CD8-positive, alpha-beta memory T cell (primary cell): ENCODE data around the gene TMOD2. TPM values are rescaled to one million over a fixed set of nuclear protein-coding genes. Genes with fewer than 3 reads are reported as not detected.

ENCODE experiments used
- CTCF ChIA-PET: fragments of 350-600 bp; sonication (Branson Sonifier 250); formaldehyde crosslinking; loops from one replicate; lab custom pipeline; 2021; ENCODE audit warnings: antibody characterized with exemption; lab: Charles Lee
- POLR2A ChIA-PET: fragments of 350-600 bp; sonication (Branson Sonifier 250); formaldehyde crosslinking; loops from one replicate; lab custom pipeline; 2021; ENCODE audit warnings: antibody characterized with exemption; lab: Charles Lee
- DNase-seq, 5 donors: peaks; one replicate each; pipeline versions ENCODE4 v3.0.0 to v3.0.0-alpha.2; 2020 to 2022; ENCODE audit warnings: mixed read lengths in 1 of 5
- H3K27ac ChIP-seq: one replicate; pipeline ENCODE4 v1.7.0; 2013; ENCODE audit warnings: low read depth, mild to moderate bottlenecking, low read length, moderate library complexity
- H3K27me3 ChIP-seq: 2 replicates; pipeline ENCODE4 v1.7.0; 2013; ENCODE audit warnings: low read length, mild to moderate bottlenecking; ENCODE audit not compliant: insufficient read depth, poor library complexity, severe bottlenecking
- H3K36me3 ChIP-seq: 2 replicates; pipeline ENCODE4 v1.7.0; 2013; ENCODE audit warnings: mild to moderate bottlenecking, low read length, moderate library complexity; ENCODE audit not compliant: insufficient read depth
- H3K4me1 ChIP-seq: 2 replicates; pipeline ENCODE4 v1.7.0; 2013; ENCODE audit warnings: mild to moderate bottlenecking, low read length, moderate library complexity; ENCODE audit not compliant: insufficient read depth
- H3K4me3 ChIP-seq: 2 replicates; pipeline ENCODE4 v1.7.0; 2013; ENCODE audit warnings: mild to moderate bottlenecking, low read length
- H3K9me3 ChIP-seq: 2 replicates; pipeline ENCODE4 v1.7.0; 2013; ENCODE audit warnings: mild to moderate bottlenecking, low read length
- H3K27ac Mint-ChIP-seq, 8 donors: one replicate each; pipeline ENCODE4 v1.8.0; 2020 to 2021; ENCODE audit warnings: mixed read lengths in 8 of 8, mild to moderate bottlenecking in 6 of 8, inconsistent platforms in 3 of 8, moderate library complexity in 3 of 8
- H3K27me3 Mint-ChIP-seq, 2 donors: one replicate each; pipeline ENCODE4 v1.8.0; 2020 to 2021; ENCODE audit warnings: mixed read lengths in 2 of 2, mild to moderate bottlenecking in 1 of 2, moderate library complexity in 1 of 2
- H3K36me3 Mint-ChIP-seq, 3 donors: one replicate each; pipeline ENCODE4 v1.8.0; 2020 to 2021; ENCODE audit warnings: mixed read lengths in 3 of 3, inconsistent platforms in 1 of 3, mild to moderate bottlenecking in 1 of 3
- H3K4me1 Mint-ChIP-seq, 3 donors: one replicate each; pipeline ENCODE4 v1.8.0; 2020 to 2021; ENCODE audit warnings: mixed read lengths in 3 of 3, inconsistent platforms in 1 of 3, mild to moderate bottlenecking in 1 of 3
- H3K4me3 Mint-ChIP-seq, 7 donors: one replicate each; pipeline ENCODE4 v1.8.0; 2020 to 2021; ENCODE audit warnings: mixed read lengths in 7 of 7, mild to moderate bottlenecking in 6 of 7, moderate library complexity in 4 of 7, inconsistent platforms in 2 of 7
- H3K9me3 Mint-ChIP-seq, 5 donors: one replicate each; pipeline ENCODE4 v1.8.0; 2020 to 2022; ENCODE audit warnings: mixed read lengths in 5 of 5, mild to moderate bottlenecking in 3 of 5, moderate library complexity in 2 of 5, inconsistent platforms in 1 of 5
- polyA plus RNA-seq: library from polyadenylated mRNA; unstranded; fragments of 300-500 nt; fragmentation: Illumina TruSeq; gene quantifications from one replicate; pipeline ENCODE4 v1.2.3, GENCODE V29; 2021
- total RNA-seq, 2 experiments: library from RNA; stranded (reverse); gene quantifications; one replicate each; pipeline ENCODE4 v1.2.3, GENCODE V29; 2021

Gene TMOD2
- total and polyA plus RNA-seq, 3 experiments from 2014 or later, result 3.1 to 10.0 (median 8.6) TPM

- Mint-ChIP-seq H3K4me3 (no peak overlapping the region), H3K4me1 (no peaks in the 10 kb centered on the region), H3K9me3 (no peaks in the 10 kb centered on the region), H3K36me3 (peaks cover 20 to 70% (median 32%) of the 10 kb centered on the region in 3 donors), H3K27me3 (no peaks in the 10 kb centered on the region), H3K27ac (no peak overlapping the region)
- no peak for DNase-seq
- no peaks in the 10 kb centered on the region for H3K9me3 ChIP-seq
- POLR2A ChIA-PET, result no interaction called here
- CTCF ChIA-PET, result no interaction called here
- H3K4me1 ChIP-seq, result no peaks in the 10 kb centered on the region
- H3K4me3 ChIP-seq, result no peak overlapping the region
- no peaks in the 10 kb centered on the region for H3K27me3 ChIP-seq
- H3K27ac ChIP-seq, result no peak overlapping the region
- peaks cover 7% of the 10 kb centered on the region for H3K36me3 ChIP-seq
These were observed 52.6 kb downstream of the TMOD2 start for GRCh38 chr15:51803965-51804364.

- ChIA-PET CTCF (no interaction called here), POLR2A (no interaction called here)
These were observed 54.7 kb downstream of the TMOD2 start for GRCh38 chr15:51806123-51806522.

GRCh38 chr15:51809457-51809856, 58.1 kb downstream of the TMOD2 start:
- H3K4me3 Mint-ChIP-seq, result no peak overlapping the region
- H3K36me3 Mint-ChIP-seq, result peaks cover 24 to 67% (median 40%) of the 10 kb centered on the region in 3 donors
- Histone ChIP-seq H3K4me1 (no peaks in the 10 kb centered on the region), H3K36me3 (peaks cover 7% of the 10 kb centered on the region), H3K27ac (no peak overlapping the region), H3K27me3 (no peaks in the 10 kb centered on the region), H3K4me3 (no peak overlapping the region), H3K9me3 (no peaks in the 10 kb centered on the region)
- no peak for DNase-seq
- H3K4me1 Mint-ChIP-seq, result no peaks in the 10 kb centered on the region
- H3K27me3 Mint-ChIP-seq, result no peaks in the 10 kb centered on the region
- no peaks in the 10 kb centered on the region for H3K9me3 Mint-ChIP-seq
- POLR2A ChIA-PET, result interaction anchor here (0.5 kb wide), 1 partner anchor 560 kb away, joined by 7 read pairs; no protein-coding TSS in a partner anchor
- no peak overlapping the region for H3K27ac Mint-ChIP-seq
- CTCF ChIA-PET, result no interaction called here

More at GRCh38 chr15:51806123-51806522, 54.7 kb downstream of the TMOD2 start:
- peak overlapping the region in 1 of 8 donors; percentile 17 for H3K27ac Mint-ChIP-seq
- H3K9me3 Mint-ChIP-seq, result no peaks in the 10 kb centered on the region
- no peak overlapping the region for H3K4me3 Mint-ChIP-seq
- H3K27me3 ChIP-seq, result no peaks in the 10 kb centered on the region
- H3K36me3 Mint-ChIP-seq, result peaks cover 20 to 66% (median 30%) of the 10 kb centered on the region in 3 donors
- no peak overlapping the region for H3K27ac ChIP-seq
- H3K36me3 ChIP-seq, result peaks cover 7% of the 10 kb centered on the region
- H3K4me1 Mint-ChIP-seq, result no peaks in the 10 kb centered on the region
- H3K4me1 ChIP-seq, result no peaks in the 10 kb centered on the region
- no peaks in the 10 kb centered on the region for H3K9me3 ChIP-seq
- H3K27me3 Mint-ChIP-seq, result no peaks in the 10 kb centered on the region
- no peak for DNase-seq
- H3K4me3 ChIP-seq, result no peak overlapping the region

- DNase-seq, result no peak
- Mint-ChIP-seq H3K4me3 (no peak overlapping the region), H3K9me3 (no peaks in the 10 kb centered on the region), H3K4me1 (no peaks in the 10 kb centered on the region), H3K27ac (no peak overlapping the region), H3K27me3 (no peaks in the 10 kb centered on the region), H3K36me3 (peaks cover 13 to 53% (median 28%) of the 10 kb centered on the region in 3 donors)
- Histone ChIP-seq H3K9me3 (no peaks in the 10 kb centered on the region), H3K27ac (no peak overlapping the region), H3K27me3 (no peaks in the 10 kb centered on the region), H3K36me3 (no peaks in the 10 kb centered on the region), H3K4me1 (no peaks in the 10 kb centered on the region), H3K4me3 (no peak overlapping the region)
- ChIA-PET CTCF (no interaction called here), POLR2A (no interaction called here)
These were observed 61.2 kb downstream of the TMOD2 start for GRCh38 chr15:51812598-51812997.

DNA sequence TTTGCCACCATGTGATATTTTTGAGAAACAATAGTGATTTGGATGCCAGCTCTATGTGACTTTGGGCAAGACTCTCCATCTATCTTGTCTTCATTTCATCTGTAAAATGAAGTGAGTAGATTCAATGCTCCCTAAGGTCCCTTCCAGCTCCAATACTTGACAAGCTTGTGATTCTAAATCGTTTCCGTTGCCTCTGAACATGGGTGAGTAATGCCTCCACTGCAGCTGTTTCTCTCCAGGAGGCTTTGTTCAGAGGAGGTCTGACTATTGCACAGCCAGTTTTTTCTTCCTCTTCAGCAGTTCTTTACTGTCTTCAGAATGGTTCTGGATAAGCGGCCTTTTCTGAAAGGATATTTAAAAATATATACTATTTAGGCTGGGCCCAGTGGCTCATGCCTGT, 63.2 kb downstream of the TMOD2 start:
- Histone ChIP-seq H3K4me3 (no peak overlapping the region), H3K4me1 (no peaks in the 10 kb centered on the region), H3K36me3 (no peaks in the 10 kb centered on the region), H3K27ac (no peak overlapping the region), H3K27me3 (no peaks in the 10 kb centered on the region), H3K9me3 (no peaks in the 10 kb centered on the region)
- H3K36me3 Mint-ChIP-seq, result peaks cover 21 to 34% (median 23%) of the 10 kb centered on the region in 3 donors
- H3K4me1 Mint-ChIP-seq, result no peaks in the 10 kb centered on the region
- peaks cover 0 to 4% (median 1%) of the 10 kb centered on the region in 5 donors for H3K9me3 Mint-ChIP-seq
- no peak for DNase-seq
- H3K27me3 Mint-ChIP-seq, result peaks cover 0 to 3% of the 10 kb centered on the region in 2 donors
- no peak overlapping the region for H3K4me3 Mint-ChIP-seq
- ChIA-PET CTCF (no interaction called here), POLR2A (no interaction called here)
- H3K27ac Mint-ChIP-seq, result no peak overlapping the region

DNA sequence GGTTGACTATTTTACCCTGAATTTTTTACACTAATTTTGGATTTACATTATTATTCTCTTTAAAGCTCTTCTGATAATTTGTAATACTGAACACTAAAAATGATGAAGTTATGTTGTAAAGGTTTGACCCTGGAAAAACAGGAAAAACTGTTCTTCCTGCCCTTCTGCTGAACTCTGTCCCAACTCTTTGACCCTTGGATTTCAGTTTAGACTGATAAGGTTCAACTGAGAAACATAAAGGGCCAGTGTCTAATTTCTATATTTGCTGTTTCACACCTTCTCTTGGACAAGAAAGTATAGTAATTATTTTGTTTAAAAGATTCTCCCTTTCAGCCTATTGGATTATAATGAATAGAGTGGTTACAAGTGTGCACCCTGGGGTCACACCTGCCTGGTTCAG, 65.2 kb downstream of the TMOD2 start:
- no peaks in the 10 kb centered on the region for H3K4me1 Mint-ChIP-seq
- Histone ChIP-seq H3K36me3 (no peaks in the 10 kb centered on the region), H3K4me1 (no peaks in the 10 kb centered on the region), H3K4me3 (no peak overlapping the region), H3K9me3 (no peaks in the 10 kb centered on the region), H3K27me3 (no peaks in the 10 kb centered on the region), H3K27ac (no peak overlapping the region)
- no peak overlapping the region for H3K4me3 Mint-ChIP-seq
- CTCF ChIA-PET, result no interaction called here
- H3K9me3 Mint-ChIP-seq, result peaks cover 10 to 20% (median 18%) of the 10 kb centered on the region in 5 donors
- H3K36me3 Mint-ChIP-seq, result peaks cover 21 to 37% (median 25%) of the 10 kb centered on the region in 3 donors
- no peak overlapping the region for H3K27ac Mint-ChIP-seq
- peaks cover 0 to 4% of the 10 kb centered on the region in 2 donors for H3K27me3 Mint-ChIP-seq
- no peak for DNase-seq
- POLR2A ChIA-PET, result no interaction called here

GRCh38 chr15:51818150-51818549, 66.8 kb downstream of the TMOD2 start:
- no peaks in the 10 kb centered on the region for H3K36me3 ChIP-seq
- H3K4me3 ChIP-seq, result no peak overlapping the region
- peaks cover 10 to 22% (median 20%) of the 10 kb centered on the region in 5 donors for H3K9me3 Mint-ChIP-seq
- H3K4me1 ChIP-seq, result no peaks in the 10 kb centered on the region
- no peak overlapping the region for H3K4me3 Mint-ChIP-seq
- no peak for DNase-seq
- H3K27ac ChIP-seq, result no peak overlapping the region
- H3K27me3 ChIP-seq, result no peaks in the 10 kb centered on the region
- H3K9me3 ChIP-seq, result no peaks in the 10 kb centered on the region
- H3K27ac Mint-ChIP-seq, result peak overlapping the region in 1 of 8 donors; percentile 26
- peaks cover 14 to 37% (median 19%) of the 10 kb centered on the region in 3 donors for H3K36me3 Mint-ChIP-seq
- H3K27me3 Mint-ChIP-seq, result peaks cover 0 to 5% of the 10 kb centered on the region in 2 donors
- POLR2A ChIA-PET, result no interaction called here
- CTCF ChIA-PET, result no interaction called here
- no peaks in the 10 kb centered on the region for H3K4me1 Mint-ChIP-seq

DNA sequence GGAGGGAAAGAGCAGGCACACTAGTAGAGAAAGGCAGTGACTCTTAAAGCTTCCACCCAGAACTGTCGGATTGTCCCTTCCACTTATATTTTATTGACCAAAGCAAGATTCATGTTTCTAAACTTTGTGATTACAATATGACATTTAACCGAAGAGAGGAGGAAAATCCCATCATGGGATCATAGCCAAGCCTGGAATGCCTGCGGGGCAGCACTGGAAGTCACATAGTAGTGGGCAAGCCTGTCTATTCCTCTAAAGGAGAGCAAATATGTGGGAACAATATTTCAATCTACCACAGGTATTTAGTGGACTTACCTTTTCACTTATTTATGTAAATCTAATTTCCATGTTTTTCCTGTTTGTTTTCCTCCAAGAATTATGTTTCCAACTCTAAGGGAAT, 74.3 kb downstream of the TMOD2 start:
- Mint-ChIP-seq H3K36me3 (peaks cover 2 to 10% (median 7%) of the 10 kb centered on the region in 3 donors), H3K9me3 (peaks cover 6 to 14% (median 9%) of the 10 kb centered on the region in 5 donors), H3K4me1 (peaks cover 10 to 15% (median 11%) of the 10 kb centered on the region in 3 donors), H3K27ac (peak overlapping the region in 1 of 8 donors; percentile 59), H3K27me3 (peaks cover 0 to 2% of the 10 kb centered on the region in 2 donors), H3K4me3 (peak overlapping the region in 1 of 7 donors; percentile 82)
- H3K9me3 ChIP-seq, result no peaks in the 10 kb centered on the region
- H3K27me3 ChIP-seq, result no peaks in the 10 kb centered on the region
- CTCF ChIA-PET, result no interaction called here
- no peak overlapping the region for H3K27ac ChIP-seq
- H3K4me3 ChIP-seq, result no peak overlapping the region
- POLR2A ChIA-PET, result no interaction called here
- no peaks in the 10 kb centered on the region for H3K36me3 ChIP-seq
- peaks cover 2% of the 10 kb centered on the region for H3K4me1 ChIP-seq
- DNase-seq, result no peak
